SU-DHL-6 (cell line): ENCODE results near the gene TMCO1.

Source experiments
- H2AFZ ChIP-seq: fragments of 200-600 bp; sonication (generic); 2 replicates; pipeline ENCODE4 v1.6.1; 2014; ENCODE audit warnings: low read depth, mild to moderate bottlenecking, moderate library complexity, mixed read lengths, antibody characterized with exemption, low read length; ENCODE audit not compliant: severe bottlenecking
- H3F3A ChIP-seq: fragments of 200-600 bp; shearing (Covaris generic); 2 replicates; pipeline ENCODE4 v1.6.0; 2016; ENCODE audit warnings: antibody characterized with exemption, mild to moderate bottlenecking; ENCODE audit not compliant: insufficient read depth
- H3K27ac ChIP-seq: fragments of 200-600 bp; sonication (generic); 2 replicates; pipeline ENCODE4 v1.5.1; 2016; ENCODE audit warnings: low read depth, mild to moderate bottlenecking, low read length, moderate library complexity, mixed read lengths
- H3K27me3 ChIP-seq: fragments of 200-600 bp; sonication (generic), shearing (Covaris generic); 2 replicates; pipeline ENCODE4 v1.6.0; 2014; ENCODE audit warnings: mild to moderate bottlenecking, low read length
- H3K36me3 ChIP-seq: fragments of 200-600 bp; sonication (generic); 2 replicates; pipeline ENCODE4 v1.6.1; 2014; ENCODE audit warnings: mild to moderate bottlenecking, low read length, mixed read lengths
- H3K4me2 ChIP-seq: fragments of 300-600, 200-600 bp; shearing (Covaris generic), sonication (generic); 2 replicates; pipeline ENCODE4 v1.6.0; 2014; ENCODE audit warnings: low read length, low read depth, mild to moderate bottlenecking; ENCODE audit not compliant: poor library complexity, severe bottlenecking
- H3K4me3 ChIP-seq: fragments of 200-600 bp; sonication (generic); 2 replicates; pipeline ENCODE4 v1.5.1; 2014; ENCODE audit warnings: antibody characterized with exemption, low read length, mild to moderate bottlenecking, mixed read lengths; ENCODE audit not compliant: insufficient read depth, poor library complexity, severe bottlenecking
- H3K79me2 ChIP-seq: fragments of 200-600 bp; sonication (generic); 2 replicates; pipeline ENCODE4 v1.6.1; 2014; ENCODE audit warnings: mild to moderate bottlenecking, low read length, moderate library complexity; ENCODE audit not compliant: insufficient read depth
- H3K9ac ChIP-seq: fragments of 200-600 bp; sonication (generic); 2 replicates; pipeline ENCODE4 v1.7.0; 2014; ENCODE audit warnings: mild to moderate bottlenecking, low read length
- H3K9me2 ChIP-seq: fragments of 200-600 bp; sonication (generic); replicated peaks from 2 replicates; pipeline ENCODE4 v1.6.1; 2014; ENCODE audit warnings: low read length; ENCODE audit not compliant: insufficient read depth
- H3K9me3 ChIP-seq: fragments of 200-600 bp; sonication (generic); 2 replicates; pipeline ENCODE4 v1.6.1; 2014; ENCODE audit warnings: low read length, mixed read lengths; ENCODE audit not compliant: insufficient read depth
- H4K20me1 ChIP-seq: fragments of 200-600 bp; sonication (generic); 2 replicates; pipeline ENCODE4 v1.6.1; 2014; ENCODE audit warnings: low read depth, mild to moderate bottlenecking, antibody characterized with exemption, low read length, moderate library complexity, mixed read lengths
- EZH2phosphoT487 ChIP-seq: fragments of 200-600 bp; sonication (generic), shearing (Covaris generic); conservative IDR thresholded peaks from 2 replicates; pipeline ENCODE4 v1.6.1; 2018; ENCODE audit warnings: mild to moderate bottlenecking, antibody characterized with exemption, low read length, moderate library complexity, mixed read lengths
- TF ChIP-seq, protein P1 (sequence below): fragments of 200-600 bp; sonication (generic); IDR thresholded peaks from one replicate; pipeline ENCODE4 v1.5.1; 2017; ENCODE audit warnings: antibody characterized with exemption, mild to moderate bottlenecking, low read length, moderate library complexity; ENCODE audit not compliant: insufficient read depth, poor library complexity, severe bottlenecking

Gene TMCO1

DNA sequence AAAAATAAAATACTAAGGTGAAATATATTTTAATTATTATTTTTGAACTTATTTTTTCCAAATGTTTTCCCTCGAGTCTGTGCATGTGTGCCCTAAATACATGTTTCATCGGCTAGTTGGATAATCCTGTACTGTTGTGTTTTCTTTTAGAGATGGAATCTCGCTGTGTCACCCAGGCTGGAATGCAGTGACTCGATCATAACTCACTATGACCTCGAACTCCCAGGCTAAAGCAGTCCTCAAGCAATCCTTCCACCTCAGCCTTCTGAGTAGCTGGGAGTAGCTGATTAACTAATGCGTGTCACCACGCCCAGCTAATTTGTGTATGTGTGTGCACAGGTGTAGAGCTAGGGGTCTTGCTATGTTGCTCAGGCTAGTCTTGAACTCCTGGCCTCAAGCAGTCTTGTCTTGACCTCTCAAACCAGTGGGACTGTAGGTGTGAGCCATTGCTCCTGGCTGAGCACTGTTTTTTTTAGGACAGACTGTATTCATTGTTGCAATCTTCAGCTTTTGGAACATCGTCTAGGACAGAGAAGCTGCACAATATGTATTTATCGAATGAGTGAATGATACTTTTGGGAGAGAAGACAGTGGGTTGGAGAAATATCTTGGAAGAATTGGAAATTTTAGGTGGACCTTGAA, 4.8 kb upstream of the TMCO1 start:
- no peak overlapping the region for H3K9ac ChIP-seq
- no peaks in the 10 kb centered on the region for H3K9me3 ChIP-seq
- TF ChIP-seq EZH2phosphoT487, result no peak
- TF ChIP-seq, protein P1, sequence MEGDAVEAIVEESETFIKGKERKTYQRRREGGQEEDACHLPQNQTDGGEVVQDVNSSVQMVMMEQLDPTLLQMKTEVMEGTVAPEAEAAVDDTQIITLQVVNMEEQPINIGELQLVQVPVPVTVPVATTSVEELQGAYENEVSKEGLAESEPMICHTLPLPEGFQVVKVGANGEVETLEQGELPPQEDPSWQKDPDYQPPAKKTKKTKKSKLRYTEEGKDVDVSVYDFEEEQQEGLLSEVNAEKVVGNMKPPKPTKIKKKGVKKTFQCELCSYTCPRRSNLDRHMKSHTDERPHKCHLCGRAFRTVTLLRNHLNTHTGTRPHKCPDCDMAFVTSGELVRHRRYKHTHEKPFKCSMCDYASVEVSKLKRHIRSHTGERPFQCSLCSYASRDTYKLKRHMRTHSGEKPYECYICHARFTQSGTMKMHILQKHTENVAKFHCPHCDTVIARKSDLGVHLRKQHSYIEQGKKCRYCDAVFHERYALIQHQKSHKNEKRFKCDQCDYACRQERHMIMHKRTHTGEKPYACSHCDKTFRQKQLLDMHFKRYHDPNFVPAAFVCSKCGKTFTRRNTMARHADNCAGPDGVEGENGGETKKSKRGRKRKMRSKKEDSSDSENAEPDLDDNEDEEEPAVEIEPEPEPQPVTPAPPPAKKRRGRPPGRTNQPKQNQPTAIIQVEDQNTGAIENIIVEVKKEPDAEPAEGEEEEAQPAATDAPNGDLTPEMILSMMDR, result no peak
- peaks cover 6% of the 10 kb centered on the region; the same call in 1 of the 2 replicates for H3F3A ChIP-seq
- H3K9me2 ChIP-seq, result no peaks in the 10 kb centered on the region
- no peaks in the 10 kb centered on the region for H4K20me1 ChIP-seq
- no peaks in the 10 kb centered on the region for H3K27me3 ChIP-seq
- H3K36me3 ChIP-seq, result no peaks in the 10 kb centered on the region
- peaks cover 14% of the 10 kb centered on the region for H3K79me2 ChIP-seq
- no peak overlapping the region for H3K4me3 ChIP-seq
- no peak overlapping the region for H3K27ac ChIP-seq
- H3K4me2 ChIP-seq, result no peak overlapping the region
- H2AFZ ChIP-seq, result no peak overlapping the region

DNA sequence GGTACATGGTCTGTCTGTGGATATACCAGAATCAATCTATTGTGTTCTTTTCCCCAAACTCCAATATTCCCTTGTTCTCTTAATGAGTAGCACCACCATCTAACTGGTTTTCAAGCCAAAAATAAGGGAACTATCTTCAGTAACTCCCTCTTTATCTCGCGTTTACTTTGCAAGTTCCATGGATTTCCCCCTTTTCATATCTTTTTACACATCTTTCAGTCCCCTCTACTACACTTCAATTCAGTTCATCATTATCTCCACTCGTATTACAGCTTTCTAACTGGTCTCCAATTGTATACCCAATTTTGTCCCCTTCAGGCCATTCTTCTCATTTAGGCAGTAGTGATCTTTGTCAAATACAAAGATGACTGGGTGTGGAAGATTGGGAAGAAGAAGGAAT, 4.1 kb upstream of the TMCO1 start:
- no peak overlapping the region for H3K9ac ChIP-seq
- no peak overlapping the region for H2AFZ ChIP-seq
- no peak overlapping the region for H3K27ac ChIP-seq
- no peaks in the 10 kb centered on the region for H4K20me1 ChIP-seq
- H3K4me2 ChIP-seq, result no peak overlapping the region
- H3K79me2 ChIP-seq, result peaks cover 21% of the 10 kb centered on the region
- H3F3A ChIP-seq, result peaks cover 6% of the 10 kb centered on the region; the same call in 1 of the 2 replicates
- no peaks in the 10 kb centered on the region for H3K27me3 ChIP-seq
- H3K36me3 ChIP-seq, result no peaks in the 10 kb centered on the region
- no peak for TF ChIP-seq EZH2phosphoT487
- no peaks in the 10 kb centered on the region for H3K9me2 ChIP-seq
- H3K9me3 ChIP-seq, result no peaks in the 10 kb centered on the region
- H3K4me3 ChIP-seq, result no peak overlapping the region

DNA sequence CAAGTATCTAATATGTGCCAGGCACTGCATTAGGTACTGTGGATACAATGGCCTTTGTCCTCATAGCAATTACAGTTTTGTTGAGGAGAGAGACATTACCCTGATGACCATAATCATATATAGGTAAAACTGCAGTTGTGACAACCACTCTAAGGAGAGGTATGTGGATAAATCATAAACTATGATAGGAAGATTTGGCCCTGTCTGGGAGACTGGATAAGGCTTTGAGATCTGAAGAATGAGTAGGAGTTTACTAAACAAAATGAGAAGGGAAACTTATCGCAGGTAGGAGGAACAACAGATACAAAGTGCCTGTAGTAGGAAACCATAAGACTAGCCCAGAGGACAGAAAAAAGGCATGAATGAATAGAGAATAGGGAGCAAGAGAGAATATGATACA, 4.4 kb downstream of the TMCO1 start:
- H3K79me2 ChIP-seq, result peaks cover 54% of the 10 kb centered on the region
- 0 out of 2 replicates have a peak, but pooled peaks cover 3% of the 10 kb centered on the region for H3F3A ChIP-seq
- no peaks in the 10 kb centered on the region for H4K20me1 ChIP-seq
- no peaks in the 10 kb centered on the region for H3K9me3 ChIP-seq
- H2AFZ ChIP-seq, result no peak overlapping the region
- no peaks in the 10 kb centered on the region for H3K27me3 ChIP-seq
- H3K4me3 ChIP-seq, result no peak overlapping the region
- H3K4me2 ChIP-seq, result no peak overlapping the region
- H3K36me3 ChIP-seq, result peaks cover 4% of the 10 kb centered on the region; the same call in 1 of the 2 replicates
- H3K9ac ChIP-seq, result no peak overlapping the region
- H3K27ac ChIP-seq, result no peak overlapping the region
- no peaks in the 10 kb centered on the region for H3K9me2 ChIP-seq
- TF ChIP-seq EZH2phosphoT487, result no peak
- TF ChIP-seq, protein P1, result no peak

DNA sequence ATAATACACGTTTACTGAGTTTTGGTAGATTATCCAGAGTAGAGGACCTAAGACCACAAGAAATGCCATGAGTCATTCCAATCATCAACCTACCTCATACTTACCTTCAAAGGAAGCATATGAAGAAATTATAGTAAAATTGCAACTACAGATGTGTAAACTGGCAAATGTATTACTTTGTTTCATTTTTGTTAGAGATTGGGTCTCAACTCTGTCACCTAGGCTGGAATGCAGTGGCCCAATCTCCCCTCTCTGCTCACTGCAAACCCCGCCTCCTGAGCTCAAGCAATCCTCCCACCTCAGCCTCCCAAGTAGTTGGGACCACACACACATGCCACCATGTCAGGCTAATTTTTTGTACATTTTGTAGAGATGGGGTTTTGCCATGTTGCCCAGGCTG, 5.2 kb downstream of the TMCO1 start:
- Histone ChIP-seq H3K79me2 (peaks cover 50% of the 10 kb centered on the region), H3K27me3 (no peaks in the 10 kb centered on the region), H3K9me2 (no peaks in the 10 kb centered on the region), H3K9me3 (no peaks in the 10 kb centered on the region), H3K4me2 (no peak overlapping the region), H3K4me3 (no peak overlapping the region), H3K36me3 (peaks cover 7% of the 10 kb centered on the region; the same call in 1 of the 2 replicates), H3K27ac (no peak overlapping the region), H2AFZ (no peak overlapping the region), H3K9ac (no peak overlapping the region), H3F3A (0 out of 2 replicates have a peak, but pooled peaks cover 3% of the 10 kb centered on the region), H4K20me1 (no peaks in the 10 kb centered on the region)
- TF ChIP-seq, protein P1, result no peak
